Measurements from ENCODE around the gene JAGN1. TPM values are rescaled to one million over a fixed set of nuclear protein-coding genes. Genes with fewer than 3 reads are reported as not detected.

JAGN1 gene
- total and polyA plus RNA-seq, 9 of the 15 experiments (the other 6 are each of a cell fraction or from before 2014, with no cell fraction given), result 31.6 to 77.8 (median 40.3) TPM

GRCh38 chr3:9934235-9934621 is 43.8 kb downstream of the JAGN1 start (continued):
- no peak for TF ChIP-seq TSC22D4 (tag; IDR thresholded peaks at IDR 0.05)
- TF ChIP-seq FOXP1 (CRISPR knock-in tag; IDR thresholded peaks at IDR 0.05), result no peak
- no peak for TF ChIP-seq RBM25 (IDR thresholded peaks at IDR 0.05; ENCODE audit: low read depth, low read length, severe bottlenecking)
- TF ChIP-seq ZNF830 (CRISPR knock-in tag; IDR thresholded peaks at IDR 0.05), result no peak
- no peak for TF ChIP-seq SMAD1 (IDR thresholded peaks at IDR 0.05; ENCODE audit: low read depth, low read length, partially characterized antibody)
- TF ChIP-seq CREB5 (CRISPR knock-in tag; IDR thresholded peaks at IDR 0.05), result no peak
- no peak for TF ChIP-seq CHCHD3 (CRISPR knock-in tag; IDR thresholded peaks at IDR 0.05)
- TF ChIP-seq C11orf30 (IDR thresholded peaks at IDR 0.05; ENCODE audit: low read depth), result no peak
- TF ChIP-seq DEAF1 (CRISPR knock-in tag; IDR thresholded peaks at IDR 0.05), result no peak
- TF ChIP-seq IRF2 (CRISPR knock-in tag; IDR thresholded peaks at IDR 0.05), result no peak
- no peak for TF ChIP-seq ZNF41 (CRISPR knock-in tag; conservative IDR thresholded peaks at IDR 0.05)
- no peak for TF ChIP-seq TRIM25 (IDR thresholded peaks at IDR 0.05; ENCODE audit: borderline replicate concordance)
- no peak for TF ChIP-seq GABPA (tag; conservative IDR thresholded peaks at IDR 0.05; ENCODE audit: low read depth)
- TF ChIP-seq SMAD2 (IDR thresholded peaks at IDR 0.05; ENCODE audit: low read depth, low read length), result no peak
- no peak for TF ChIP-seq ETV1 (tag; conservative IDR thresholded peaks at IDR 0.05; ENCODE audit: low read depth)
- peak; percentile 38; the same call in 1 of the 2 replicates for TF ChIP-seq ZFX (CRISPR knock-in tag; IDR thresholded peaks at IDR 0.05)
- no peak for TF ChIP-seq MAFK (IDR thresholded peaks at IDR 0.05; ENCODE audit: low read length)
- TF ChIP-seq RBM14 (IDR thresholded peaks at IDR 0.05; ENCODE audit: borderline replicate concordance, insufficient read depth, low read depth, low read length), result no peak
- TF ChIP-seq SMARCE1 (IDR thresholded peaks at IDR 0.05), result 0 out of 2 replicates have a peak, but pooled peaks have one; percentile 8
- TF ChIP-seq CREB3 (tag; conservative IDR thresholded peaks at IDR 0.05; ENCODE audit: low read depth), result no peak
- no peak for TF ChIP-seq PYGO2 (tag; IDR thresholded peaks at IDR 0.05)
- TF ChIP-seq TCF15 (CRISPR knock-in tag; IDR thresholded peaks at IDR 0.05), result 0 out of 2 replicates have a peak, but pooled peaks have one; percentile 15

Measured in K562 (cell line).